ENCODE results near the gene SSX7. TPM values are rescaled to one million over a fixed set of nuclear protein-coding genes. Genes with fewer than 3 reads are reported as not detected.
"Not testable (repeated sequence)": the region's sequence is repeated elsewhere in the genome, so short reads cannot be mapped to it uniquely, and the experiment has no call there.

SSX7 gene
- not detected in 2 replicates for total RNA-seq

- POLR2A ChIA-PET; intact Hi-C loops (cut with micrococcal nuclease); CTCF ChIA-PET; H3K27ac Mint-ChIP-seq; H3K36me3 Mint-ChIP-seq (ENCODE audit: low read depth); H3K9me3 Mint-ChIP-seq; H3K4me3 Mint-ChIP-seq; ATAC-seq (ENCODE audit: low read depth); H3K27me3 Mint-ChIP-seq; DNase-seq; H3K4me1 Mint-ChIP-seq: not testable (repeated sequence)
Measured at GRCh38 chrX:52654800-52655199, at the start of gene SSX7. Gene SSX7, minus strand, starts transcription at chrX:52654900. Its CDS starts 1,428 bp downstream, at chrX:52653472.

- H3K27ac Mint-ChIP-seq; H3K9me3 Mint-ChIP-seq; H3K4me3 Mint-ChIP-seq; intact Hi-C loops (cut with micrococcal nuclease); DNase-seq; ATAC-seq (ENCODE audit: low read depth); CTCF ChIA-PET; H3K27me3 Mint-ChIP-seq; H3K4me1 Mint-ChIP-seq; POLR2A ChIA-PET; H3K36me3 Mint-ChIP-seq (ENCODE audit: low read depth): not testable (repeated sequence)
Measured at GRCh38 chrX:52692034-52692433, 37.3 kb upstream of the SSX7 start.

GRCh38 chrX:52662218-52662617 is 7.5 kb upstream of the SSX7 start:
- not testable (repeated sequence) for DNase-seq, H3K9me3 Mint-ChIP-seq

GRCh38 chrX:52655475-52655874 is 775 bp upstream of the SSX7 start:
- H3K9me3 Mint-ChIP-seq; H3K4me1 Mint-ChIP-seq; H3K27me3 Mint-ChIP-seq; POLR2A ChIA-PET; CTCF ChIA-PET; DNase-seq; H3K4me3 Mint-ChIP-seq; H3K36me3 Mint-ChIP-seq (ENCODE audit: low read depth); intact Hi-C loops (cut with micrococcal nuclease); H3K27ac Mint-ChIP-seq; ATAC-seq (ENCODE audit: low read depth): not testable (repeated sequence)

More at GRCh38 chrX:52662218-52662617, 7.5 kb upstream of the SSX7 start:
- POLR2A ChIA-PET; H3K4me1 Mint-ChIP-seq; CTCF ChIA-PET; ATAC-seq (ENCODE audit: low read depth); H3K36me3 Mint-ChIP-seq (ENCODE audit: low read depth); H3K27me3 Mint-ChIP-seq; intact Hi-C loops (cut with micrococcal nuclease); H3K4me3 Mint-ChIP-seq; H3K27ac Mint-ChIP-seq: not testable (repeated sequence)

GRCh38 chrX:52650676-52651075 is 4.0 kb downstream of the SSX7 start:
- H3K27ac Mint-ChIP-seq; H3K9me3 Mint-ChIP-seq; POLR2A ChIA-PET; H3K4me1 Mint-ChIP-seq; H3K4me3 Mint-ChIP-seq; H3K36me3 Mint-ChIP-seq (ENCODE audit: low read depth); DNase-seq; CTCF ChIA-PET; ATAC-seq (ENCODE audit: low read depth); H3K27me3 Mint-ChIP-seq; intact Hi-C loops (cut with micrococcal nuclease): not testable (repeated sequence)

GRCh38 chrX:52648956-52649355 is 5.7 kb downstream of the SSX7 start:
- H3K9me3 Mint-ChIP-seq; CTCF ChIA-PET; DNase-seq; H3K4me3 Mint-ChIP-seq; H3K4me1 Mint-ChIP-seq; intact Hi-C loops (cut with micrococcal nuclease); H3K36me3 Mint-ChIP-seq (ENCODE audit: low read depth); H3K27ac Mint-ChIP-seq; ATAC-seq (ENCODE audit: low read depth); H3K27me3 Mint-ChIP-seq; POLR2A ChIA-PET: not testable (repeated sequence)

GRCh38 chrX:52628483-52628882 is 26.2 kb downstream of the SSX7 start:
- H3K36me3 Mint-ChIP-seq (ENCODE audit: low read depth); intact Hi-C loops (cut with micrococcal nuclease); DNase-seq; H3K27ac Mint-ChIP-seq; H3K4me3 Mint-ChIP-seq; H3K9me3 Mint-ChIP-seq; CTCF ChIA-PET; ATAC-seq (ENCODE audit: low read depth); H3K4me1 Mint-ChIP-seq; H3K27me3 Mint-ChIP-seq; POLR2A ChIA-PET: not testable (repeated sequence)

- intact Hi-C loops (cut with micrococcal nuclease); H3K27me3 Mint-ChIP-seq; CTCF ChIA-PET; H3K9me3 Mint-ChIP-seq; H3K36me3 Mint-ChIP-seq (ENCODE audit: low read depth); POLR2A ChIA-PET; H3K27ac Mint-ChIP-seq; H3K4me3 Mint-ChIP-seq: not testable (repeated sequence)
- peaks cover 10% of the 10 kb centered on the region for H3K4me1 Mint-ChIP-seq
- DNase-seq (peak; percentile 16), ATAC-seq (ENCODE audit: low read depth) (peak; percentile 72)
Measured at GRCh38 chrX:52620661-52621060, 34.0 kb downstream of the SSX7 start.

GRCh38 chrX:52608961-52609360 is 45.7 kb downstream of the SSX7 start:
- H3K4me3 Mint-ChIP-seq: no peak overlapping the region
- H3K27ac Mint-ChIP-seq: no peak overlapping the region
- no peak for TF ChIP-seq CTCF (IDR thresholded peaks at IDR 0.05)
- POLR2A ChIA-PET: no interaction called here
- CTCF ChIA-PET: no interaction called here
- no peak for ATAC-seq (ENCODE audit: low read depth)
- no peaks in the 10 kb centered on the region for H3K9me3 Mint-ChIP-seq
- DNase-seq: no peak
- H3K36me3 Mint-ChIP-seq (ENCODE audit: low read depth): no peaks in the 10 kb centered on the region
- no peaks in the 10 kb centered on the region for H3K27me3 Mint-ChIP-seq
- intact Hi-C loops (cut with micrococcal nuclease): no loop called here
- H3K4me1 Mint-ChIP-seq: no peaks in the 10 kb centered on the region

GRCh38 chrX:52603151-52603550 is 51.5 kb downstream of the SSX7 start:
- intact Hi-C loops (cut with micrococcal nuclease); H3K4me1 Mint-ChIP-seq; H3K4me3 Mint-ChIP-seq; POLR2A ChIA-PET; H3K9me3 Mint-ChIP-seq; DNase-seq; H3K27ac Mint-ChIP-seq; CTCF ChIA-PET; ATAC-seq (ENCODE audit: low read depth); H3K27me3 Mint-ChIP-seq; H3K36me3 Mint-ChIP-seq (ENCODE audit: low read depth): not testable (repeated sequence)

All from activated B cell treated with CpG ODN at 0.5 μM for 24 hours (primary cell).